GM19467 (cell line): ENCODE measurements around the gene CCL27.
"Not testable (repeated sequence)": the region's sequence is repeated elsewhere in the genome, so short reads cannot be mapped to it uniquely, and the experiment has no call there.

Experiments
- ATAC-seq: cut with Tn5 transposase; IDR thresholded peaks from one replicate; pipeline ENCODE4 v1.9.1; 2021; ENCODE audit warnings: mild to moderate bottlenecking, moderate library complexity; ENCODE audit not compliant: unreplicated experiment

Gene CCL27

DNA sequence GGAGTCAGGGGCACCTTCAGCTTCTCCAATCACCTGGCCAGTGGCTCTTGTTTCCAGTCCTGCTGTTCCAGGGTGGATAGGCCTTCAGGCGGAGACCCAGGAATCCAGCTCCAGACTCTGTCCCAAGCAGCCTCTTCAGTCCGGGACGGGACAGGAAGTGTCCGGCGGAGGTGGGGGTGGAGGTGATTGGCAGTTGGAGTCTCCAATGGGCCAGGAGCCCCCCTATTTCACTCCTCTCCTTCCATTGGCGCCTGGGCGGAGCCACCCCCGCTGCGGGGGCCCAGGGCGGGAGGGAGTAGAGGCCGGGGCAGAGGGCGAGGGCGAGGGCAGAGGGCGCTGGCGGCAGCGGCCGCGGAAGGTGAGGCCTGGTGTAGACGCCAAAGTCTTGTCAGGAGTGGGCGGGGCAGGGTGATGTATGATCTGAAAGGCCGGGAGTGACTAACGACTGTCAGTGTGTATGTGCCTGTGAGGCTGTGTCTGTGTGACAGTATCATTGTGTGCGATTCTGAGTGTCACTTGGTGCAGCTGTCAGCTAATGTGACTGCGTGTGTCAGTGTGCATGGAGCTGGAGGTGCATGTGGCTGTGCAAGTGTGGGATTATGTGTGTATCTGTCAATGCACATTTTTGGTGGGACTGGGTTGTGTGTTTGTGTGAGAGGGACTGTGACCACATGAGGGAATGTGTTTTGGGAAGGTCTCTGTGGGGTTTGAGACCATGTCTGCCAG, 10.4 kb downstream of the CCL27 start, which contains the start of gene IL11RA:
Gene IL11RA, plus strand, starts transcription at position 310 of the 726 bp plus-strand sequence. CDS start 3,033 bp downstream, outside the sequence.
- ATAC-seq, result no peak

DNA sequence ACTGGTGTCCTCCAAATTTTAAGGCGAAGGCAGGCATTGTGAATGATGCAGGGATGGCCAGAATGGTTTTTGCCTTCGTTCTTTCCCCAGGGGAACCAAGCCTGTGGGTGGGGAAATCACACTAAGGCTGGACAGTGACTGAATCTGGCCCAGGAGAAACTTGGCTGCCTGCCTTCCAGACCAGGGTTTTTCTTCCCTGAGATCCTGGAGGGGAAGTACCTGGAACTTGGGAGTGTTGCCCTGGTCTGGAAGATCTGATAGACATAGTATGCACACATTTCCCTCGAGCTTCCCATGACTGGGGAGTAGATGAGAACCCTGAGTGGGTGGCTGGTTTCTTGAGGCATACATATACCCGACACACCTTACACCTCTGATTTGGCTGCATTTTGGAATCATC, 11.1 kb downstream of the CCL27 start:
- no peak for ATAC-seq

DNA sequence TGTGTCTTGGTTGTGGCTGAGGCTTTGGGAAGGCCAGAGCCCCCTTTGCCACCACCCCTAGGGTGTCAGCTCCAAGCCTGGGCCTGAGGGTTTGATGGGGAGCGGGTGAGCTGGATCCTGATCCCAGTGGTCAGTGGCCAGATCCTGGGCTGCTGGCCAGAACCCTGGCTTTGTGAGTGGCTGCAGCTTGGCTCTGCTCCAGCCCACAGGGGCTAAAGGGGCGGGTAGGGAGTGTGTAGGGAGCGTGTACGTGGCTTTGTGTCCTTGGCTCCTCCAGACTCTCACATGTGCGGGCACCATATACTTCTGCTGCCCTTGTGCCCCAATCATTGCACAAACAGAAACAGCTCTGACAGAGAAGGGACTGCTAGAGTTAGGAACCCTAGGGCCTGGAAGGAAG, 11.6 kb downstream of the CCL27 start:
- no peak for ATAC-seq

DNA sequence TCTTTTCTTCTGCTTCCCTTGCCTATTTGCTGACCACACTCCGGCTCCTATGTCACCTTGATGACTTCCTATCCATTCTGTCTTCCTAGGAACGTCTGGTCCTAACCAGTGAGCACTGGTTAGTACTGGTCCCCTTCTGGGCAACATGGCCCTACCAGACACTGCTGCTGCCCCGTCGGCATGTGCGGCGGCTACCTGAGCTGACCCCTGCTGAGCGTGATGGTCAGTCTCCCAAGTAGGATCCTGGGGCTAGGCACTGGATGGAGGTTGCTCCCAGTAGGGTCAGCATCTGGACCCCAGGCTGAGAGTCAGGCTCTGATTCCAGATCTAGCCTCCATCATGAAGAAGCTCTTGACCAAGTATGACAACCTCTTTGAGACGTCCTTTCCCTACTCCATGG, 13.8 kb downstream of the CCL27 start:
- ATAC-seq, result no peak

DNA sequence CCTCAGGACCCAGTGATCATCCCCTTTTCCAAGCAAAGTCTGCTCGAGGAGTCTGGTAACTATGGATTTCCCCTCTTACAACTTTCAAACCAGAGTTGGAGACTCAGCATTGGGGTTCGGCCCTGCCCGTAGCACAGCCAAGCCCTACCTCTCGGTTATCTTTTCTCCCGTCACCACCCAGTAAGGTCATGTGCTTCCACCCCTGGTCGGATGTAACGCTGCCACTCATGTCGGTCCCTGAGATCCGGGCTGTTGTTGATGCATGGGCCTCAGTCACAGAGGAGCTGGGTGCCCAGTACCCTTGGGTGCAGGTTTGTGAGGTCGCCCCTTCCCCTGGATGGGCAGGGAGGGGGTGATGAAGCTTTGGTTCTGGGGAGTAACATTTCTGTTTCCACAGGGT, 14.8 kb downstream of the CCL27 start:
- ATAC-seq, result no peak

DNA sequence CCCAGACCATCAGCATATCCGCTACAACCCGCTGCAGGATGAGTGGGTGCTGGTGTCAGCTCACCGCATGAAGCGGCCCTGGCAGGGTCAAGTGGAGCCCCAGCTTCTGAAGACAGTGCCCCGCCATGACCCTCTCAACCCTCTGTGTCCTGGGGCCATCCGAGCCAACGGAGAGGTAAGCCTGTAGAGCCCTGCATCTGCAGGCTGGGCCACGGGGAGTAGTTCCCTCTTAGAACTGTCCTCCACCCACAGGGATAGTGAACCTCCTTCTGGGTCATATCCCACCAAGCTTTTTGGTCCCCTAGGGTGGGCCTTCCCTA, 15.4 kb downstream of the CCL27 start:
- no peak for ATAC-seq

DNA sequence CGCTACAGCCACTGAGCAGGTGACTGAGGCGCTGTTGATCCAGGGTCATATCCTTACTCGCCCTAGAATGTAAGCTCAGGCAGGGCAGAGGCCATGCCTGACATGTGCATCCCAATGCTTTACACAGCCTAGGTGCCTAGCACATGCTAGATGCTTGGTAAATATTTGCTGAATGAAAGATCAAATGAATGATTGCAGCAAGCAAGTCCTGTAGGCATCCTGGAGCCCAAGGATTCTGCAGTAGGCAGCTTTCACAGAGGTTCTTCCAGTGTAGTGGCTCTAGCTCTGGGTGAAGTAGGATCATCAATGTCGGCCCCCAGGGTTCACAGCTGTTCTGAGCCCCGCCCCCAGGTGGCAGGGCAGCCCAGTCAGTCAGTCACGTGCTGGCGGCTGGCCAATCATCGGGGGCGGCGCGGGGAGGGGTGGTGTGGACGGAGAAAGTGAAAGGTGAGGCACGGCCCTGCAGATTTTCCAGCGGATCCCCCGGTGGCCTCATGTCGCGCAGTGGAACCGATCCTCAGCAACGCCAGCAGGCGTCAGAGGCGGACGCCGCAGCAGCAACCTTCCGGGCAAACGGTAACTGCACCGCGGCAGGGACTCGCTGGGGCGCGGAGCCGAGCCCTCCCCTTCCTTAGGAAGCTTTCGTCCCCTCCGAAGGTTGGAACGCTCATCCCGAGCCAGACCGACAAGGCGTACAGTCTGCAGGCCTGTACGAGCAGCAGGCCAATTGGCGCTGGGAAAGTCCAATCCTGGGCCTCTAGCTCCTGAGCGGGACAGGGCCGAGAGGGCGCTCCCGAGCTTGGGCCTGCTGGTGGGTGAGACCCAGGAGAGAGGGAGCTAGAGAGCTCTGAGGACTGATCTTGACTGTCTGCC, 16.0 kb downstream of the CCL27 start, which contains the start of gene GALT:
Gene GALT, plus strand, starts transcription at position 465 of the 873 bp plus-strand sequence. Its CDS starts 30 bp downstream, at position 495.
- peak; percentile 80 for ATAC-seq

DNA sequence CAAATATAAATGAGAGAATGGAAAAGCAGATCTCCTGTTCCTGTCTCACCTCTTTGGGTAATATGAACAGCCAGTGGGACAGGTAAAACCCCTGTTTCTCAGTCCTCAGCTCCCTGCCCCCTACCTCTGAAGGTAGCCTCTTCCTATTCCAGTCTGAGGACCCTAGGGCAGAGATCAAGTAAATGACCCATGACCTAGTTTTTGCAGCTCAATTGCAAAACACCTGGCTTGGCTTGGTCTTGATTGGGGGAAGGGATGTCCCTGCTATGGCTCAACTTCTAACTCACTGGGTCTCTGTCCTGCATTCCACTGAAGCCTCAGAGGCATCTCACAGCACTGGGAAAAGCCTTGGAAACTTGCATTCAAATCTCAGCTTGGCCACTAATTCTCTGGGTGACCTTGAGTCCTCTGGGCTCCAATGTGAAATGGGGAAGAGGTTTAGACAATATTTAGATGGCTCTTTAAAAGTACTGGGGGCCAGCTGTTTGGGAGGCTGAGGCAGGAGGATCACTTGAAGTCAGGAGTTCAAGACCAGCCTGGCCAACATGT, 17.6 kb downstream of the CCL27 start:
- no peak for ATAC-seq

DNA sequence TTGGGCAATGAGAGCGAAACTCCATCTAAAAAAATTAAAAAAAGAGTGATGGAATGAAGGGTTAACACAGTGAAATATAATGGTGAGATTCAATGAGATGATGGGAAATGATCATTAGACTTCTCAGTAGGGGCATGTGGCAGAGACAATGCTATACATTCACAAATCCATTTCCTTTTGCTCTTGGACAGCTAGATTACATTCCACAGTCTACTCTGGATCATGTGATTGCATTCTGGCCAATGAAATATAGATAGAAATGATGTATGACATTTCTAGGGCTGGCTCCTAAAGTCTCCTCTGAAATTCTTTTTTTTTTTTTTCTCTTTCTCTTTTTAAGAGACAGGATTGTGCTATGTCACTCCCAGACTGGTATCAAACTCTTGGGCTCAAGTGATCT, 19.8 kb downstream of the CCL27 start:
- no peak for ATAC-seq

DNA sequence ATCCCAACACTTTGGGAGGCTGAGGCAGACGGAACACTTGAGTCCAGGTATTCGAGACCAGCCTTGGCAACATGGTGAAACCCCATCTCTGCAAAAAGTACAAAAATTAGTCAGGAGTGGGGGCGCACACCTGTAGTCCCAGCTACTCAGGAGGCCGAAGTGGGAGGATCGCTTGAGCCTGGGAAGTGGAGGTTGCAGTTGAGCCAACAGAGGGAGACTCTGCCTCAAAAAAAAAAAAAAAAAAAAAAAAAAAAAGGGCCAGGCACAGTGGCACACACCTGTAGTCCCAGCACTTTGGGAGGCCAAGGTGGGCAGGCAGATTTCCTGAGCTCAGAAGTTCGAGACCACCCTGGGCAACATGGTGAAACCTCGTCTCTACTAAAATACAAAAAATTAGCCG, 23.1 kb downstream of the CCL27 start:
- ATAC-seq, result not testable (repeated sequence)

DNA sequence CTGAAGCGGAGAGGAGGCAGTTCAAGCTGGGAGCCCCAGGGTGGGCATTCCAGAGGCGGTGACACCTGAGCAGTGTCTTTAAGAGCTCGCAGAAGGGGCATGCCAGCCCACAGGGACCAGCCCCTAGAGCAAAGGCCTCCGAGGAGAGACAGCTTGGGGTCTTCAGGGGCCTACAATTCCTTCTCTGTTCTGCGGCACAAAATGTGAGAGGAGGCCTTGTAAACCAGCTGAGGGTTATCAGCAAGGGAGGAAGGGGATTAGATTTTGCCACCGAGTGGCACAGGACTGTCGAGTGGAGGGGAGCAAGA, 24.4 kb downstream of the CCL27 start:
- ATAC-seq, result no peak

DNA sequence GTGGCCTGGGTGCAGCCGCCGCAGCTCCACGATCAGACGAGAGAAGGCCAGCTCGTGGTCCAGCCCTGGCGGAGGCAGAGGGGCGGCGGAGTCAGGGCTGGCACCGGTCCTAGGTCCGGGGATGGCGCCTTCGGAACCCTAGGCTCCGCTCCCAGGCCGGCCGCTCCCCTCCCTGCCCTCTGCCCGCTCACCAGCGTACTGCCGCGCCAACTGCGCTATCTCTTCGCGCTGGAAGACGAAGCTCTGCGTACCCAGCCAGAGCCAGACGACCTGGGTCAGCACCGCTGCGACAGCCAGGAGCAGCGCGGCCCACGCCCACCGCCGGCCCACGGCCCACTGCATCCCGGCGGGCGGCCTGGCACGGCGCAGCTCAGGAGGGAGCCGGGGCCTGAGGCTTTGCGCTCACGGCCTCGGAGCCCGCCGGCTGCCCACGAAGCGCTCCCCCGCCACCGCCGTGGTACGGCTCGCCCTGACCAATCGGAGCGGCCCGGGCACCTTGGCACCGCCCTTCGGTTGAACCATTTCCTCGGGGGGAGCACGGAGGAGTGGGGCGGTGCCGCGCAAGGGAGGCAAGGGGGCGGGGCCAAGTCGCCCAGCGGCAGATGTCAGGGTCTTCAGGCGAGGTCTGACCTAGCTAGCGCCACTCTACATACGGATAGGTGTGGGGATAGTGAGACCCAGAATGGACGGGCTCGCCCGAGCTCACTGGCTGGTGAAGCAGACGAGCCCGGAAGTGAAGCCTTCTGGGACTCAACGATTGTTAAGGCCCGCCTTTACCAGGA, 24.9 kb downstream of the CCL27 start, which contains the start of gene SIGMAR1:
Gene SIGMAR1, minus strand, starts transcription at position 432 of the 782 bp plus-strand sequence. Its CDS starts 90 bp downstream, at position 342.
- ATAC-seq, result peak; percentile 90

DNA sequence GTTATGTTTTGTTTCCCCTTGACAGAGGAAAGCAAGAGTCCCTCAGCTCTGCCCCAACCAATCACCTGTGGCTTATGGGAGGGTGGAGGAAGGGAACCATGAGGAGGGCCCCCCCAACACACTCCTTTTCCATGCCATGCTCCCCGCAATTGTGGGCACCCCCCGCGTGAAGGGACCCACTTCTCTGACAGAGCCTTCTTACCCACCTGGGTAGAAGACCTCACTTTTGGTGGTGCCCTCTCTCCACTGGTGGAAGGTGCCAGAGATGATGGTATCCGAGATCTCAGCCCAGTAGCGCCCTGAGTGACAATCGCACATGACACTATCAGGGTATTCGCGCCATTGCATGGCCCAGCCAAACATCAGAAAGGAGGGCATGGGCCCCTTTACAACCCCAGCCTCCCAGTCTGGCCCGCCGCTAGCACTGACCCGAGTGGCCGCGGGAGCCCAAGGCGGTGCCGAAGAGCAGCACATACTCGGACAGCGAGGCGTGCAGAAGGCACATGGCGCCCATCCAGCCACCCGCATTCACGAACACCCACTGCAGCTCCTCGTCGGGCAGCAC, 25.6 kb downstream of the CCL27 start:
- no peak for ATAC-seq

DNA sequence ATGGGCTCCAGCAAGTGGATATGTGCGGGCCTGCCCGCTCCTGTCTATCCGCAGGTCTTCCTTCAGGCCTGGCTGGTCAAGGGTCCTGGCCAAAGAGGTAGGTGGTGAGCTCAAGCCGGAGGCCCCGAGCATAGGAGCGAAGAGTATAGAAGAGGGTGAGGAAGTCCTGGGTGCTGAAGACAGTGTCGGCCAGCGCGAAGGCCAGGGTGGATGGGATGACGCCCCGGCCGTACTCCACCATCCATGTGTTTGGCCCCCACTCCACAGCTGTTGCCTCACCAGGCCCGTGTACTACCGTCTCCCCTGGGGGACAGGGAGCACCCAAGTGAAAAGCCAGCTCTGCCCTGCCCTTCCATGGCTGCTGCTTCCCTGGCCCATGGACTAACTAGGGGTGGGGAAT, 26.9 kb downstream of the CCL27 start:
- no peak for ATAC-seq

DNA sequence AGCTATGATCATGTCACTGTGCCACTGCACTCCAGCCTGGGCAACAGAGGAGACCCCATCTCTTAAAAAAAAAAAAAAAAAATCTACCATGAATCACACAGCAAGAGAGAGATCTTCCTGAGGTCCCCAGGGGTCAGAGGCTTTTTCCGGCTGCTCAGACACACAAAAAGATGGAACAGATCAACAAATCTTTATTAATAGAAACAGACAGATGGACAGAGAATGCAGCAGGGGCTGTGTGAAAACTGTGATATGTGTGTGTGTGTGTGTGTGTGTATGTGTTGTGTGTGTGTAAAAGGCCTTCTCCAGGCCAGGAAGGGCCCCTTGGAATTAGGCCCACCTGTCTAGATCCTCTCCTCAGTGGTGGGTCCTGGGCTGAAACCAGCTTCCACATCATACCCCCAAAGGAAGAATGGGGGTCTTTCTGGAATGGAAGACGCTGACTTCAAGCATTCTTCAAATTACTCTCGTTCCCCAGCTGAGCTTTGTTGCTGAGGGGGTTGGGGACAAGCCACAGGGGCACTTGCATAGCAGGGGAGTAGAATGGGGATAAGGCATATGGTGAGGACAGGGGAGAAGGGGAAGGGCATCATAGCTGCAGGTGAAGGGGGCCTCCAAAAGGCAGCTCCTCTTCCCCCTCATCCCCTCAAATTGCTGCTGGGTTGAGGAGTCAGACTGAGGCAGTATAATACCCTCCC, 27.8 kb downstream of the CCL27 start:
- ATAC-seq, result no peak

DNA sequence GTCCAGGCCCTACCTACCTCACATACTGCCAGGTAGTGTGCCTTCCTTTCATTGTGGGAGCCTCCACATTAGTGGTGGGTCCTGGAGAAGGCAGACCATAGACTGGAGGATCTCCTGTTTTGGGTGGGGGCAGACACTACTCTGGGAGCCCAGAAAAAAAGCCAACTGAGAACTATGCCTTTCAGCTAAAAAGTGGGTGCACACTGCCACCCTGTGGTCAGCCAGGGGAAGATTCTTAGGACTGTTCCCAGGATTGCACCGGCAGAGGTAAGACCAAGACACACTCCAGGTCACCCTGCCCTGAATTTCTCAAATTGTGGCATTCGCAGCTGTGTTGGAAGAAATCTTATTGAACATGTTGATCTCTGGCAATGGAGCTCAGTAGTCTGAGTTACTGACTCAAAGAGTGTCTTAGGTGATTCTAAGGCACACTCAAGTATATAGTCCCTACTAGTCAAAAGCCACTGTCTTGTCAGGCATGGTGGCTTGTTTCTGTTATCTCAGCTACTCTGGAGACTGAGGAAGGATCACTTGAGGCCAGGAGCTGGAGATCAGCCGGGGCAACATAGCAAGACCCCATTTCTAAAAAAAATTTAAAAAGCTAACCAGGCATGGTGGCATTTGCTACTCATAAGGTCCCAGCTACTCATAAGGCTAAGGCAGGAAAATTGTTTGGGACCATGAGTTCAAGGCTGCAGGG, 28.5 kb downstream of the CCL27 start:
- ATAC-seq, result peak; percentile 36

DNA sequence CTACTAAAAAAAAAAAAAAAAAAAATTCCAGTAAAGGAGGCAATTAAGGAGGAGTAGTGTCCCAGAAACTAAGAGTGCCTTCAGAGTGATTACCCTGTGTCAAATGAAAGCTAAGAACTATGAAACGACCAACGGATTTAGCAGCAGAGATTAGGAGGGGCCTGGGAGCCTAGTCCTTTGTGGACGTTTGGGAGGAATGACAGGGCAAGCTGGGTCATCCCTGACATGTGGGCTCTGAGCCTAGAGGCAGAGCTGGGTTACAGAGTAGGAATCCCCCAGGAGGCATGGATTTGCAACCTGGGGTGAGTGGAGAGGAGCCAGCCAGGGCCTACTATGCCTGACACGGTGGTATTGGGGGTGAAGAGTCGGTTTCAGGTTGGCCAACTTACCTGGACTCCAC, 29.3 kb downstream of the CCL27 start:
- ATAC-seq, result no peak

DNA sequence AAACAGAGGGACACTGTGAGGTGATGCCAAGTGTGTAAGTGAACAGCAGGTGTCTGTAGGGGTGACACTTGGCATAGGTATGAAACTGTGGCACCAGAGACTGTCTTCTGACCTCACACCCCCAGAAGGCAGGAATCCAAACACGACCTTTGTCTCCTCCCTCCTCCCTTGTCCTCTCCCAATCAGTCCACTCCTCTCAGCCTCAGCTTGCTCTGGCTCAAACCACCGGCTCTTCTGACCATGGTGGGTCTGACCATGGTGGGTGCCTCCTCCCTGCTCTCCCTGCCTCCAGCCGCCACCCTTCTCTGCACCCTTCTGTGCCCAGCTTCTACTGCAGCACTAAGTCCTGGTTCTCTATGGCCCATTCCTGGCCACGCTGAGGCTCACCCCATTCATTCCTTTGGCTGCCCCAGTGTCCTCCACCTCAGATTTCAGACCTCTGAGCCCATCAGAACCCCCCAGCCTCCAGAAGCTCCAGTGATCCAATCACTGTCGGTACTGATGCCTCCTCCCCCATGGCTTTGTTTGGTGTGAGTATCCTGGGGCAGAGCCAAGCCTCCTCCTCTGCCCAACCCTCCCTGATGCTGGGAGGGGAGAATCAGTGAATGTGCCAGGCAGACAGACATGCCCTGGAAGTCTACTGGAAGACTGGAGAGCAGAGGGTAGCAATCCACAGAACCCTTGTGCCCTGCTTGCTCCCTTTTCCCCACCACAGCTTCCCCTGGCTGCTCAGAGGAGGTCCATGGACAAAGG, 31.9 kb downstream of the CCL27 start:
- no peak for ATAC-seq

DNA sequence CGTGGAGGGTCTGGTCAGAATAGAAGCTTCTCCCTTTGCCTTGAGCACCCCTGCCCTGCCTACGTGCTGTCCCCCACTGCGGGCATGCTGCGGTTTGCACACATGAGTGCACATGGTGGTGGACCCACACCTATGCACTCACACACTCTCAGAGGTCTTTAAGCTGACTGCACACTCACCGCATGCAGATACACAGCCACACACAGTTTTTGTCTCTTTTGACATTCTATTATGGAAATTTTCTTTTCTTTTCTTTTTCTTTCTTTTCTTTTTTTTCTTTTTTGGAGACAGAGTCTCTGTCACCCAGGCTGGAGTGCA, 33.0 kb downstream of the CCL27 start:
- ATAC-seq, result no peak
